DLD1 (cell line): ENCODE results near the gene SETBP1.

Experiments
- in situ Hi-C: cut with HindIII; loops from 2 replicates; pipeline ENCODE4 v1.10.0; 2017; ENCODE audit warnings: low sequenced_read_pairs

SETBP1 gene

GRCh38 chr18:44730803-44731529 lies 50.3 kb downstream of the SETBP1 start:
- in situ Hi-C loops = no loop called here

GRCh38 chr18:44731530-44732237 lies 51.0 kb downstream of the SETBP1 start:
- in situ Hi-C loops = no loop called here

GRCh38 chr18:44732238-44732563 lies 51.5 kb downstream of the SETBP1 start:
- in situ Hi-C loops = no loop called here

GRCh38 chr18:44732599-44732998 lies 51.9 kb downstream of the SETBP1 start:
- in situ Hi-C loops = no loop called here

GRCh38 chr18:44733069-44733753 lies 52.5 kb downstream of the SETBP1 start:
- in situ Hi-C loops = no loop called here

- in situ Hi-C loops = no loop called here
Measured at GRCh38 chr18:44733754-44734465, 53.2 kb downstream of the SETBP1 start.

- in situ Hi-C loops = no loop called here
Measured at GRCh38 chr18:44735096-44735495, 54.4 kb downstream of the SETBP1 start.

- in situ Hi-C loops = no loop called here
Measured at GRCh38 chr18:44736664-44737380, 56.1 kb downstream of the SETBP1 start.

GRCh38 chr18:44737623-44738022 lies 56.9 kb downstream of the SETBP1 start:
- in situ Hi-C loops = no loop called here

- in situ Hi-C loops = no loop called here
Measured at GRCh38 chr18:44740000-44740399, 59.3 kb downstream of the SETBP1 start.

- in situ Hi-C loops = no loop called here
Measured at GRCh38 chr18:44741085-44741484, 60.4 kb downstream of the SETBP1 start.

- in situ Hi-C loops = no loop called here
Measured at GRCh38 chr18:44741511-44741910, 60.8 kb downstream of the SETBP1 start.

- in situ Hi-C loops = no loop called here
Measured at GRCh38 chr18:44742126-44742525, 61.4 kb downstream of the SETBP1 start.

GRCh38 chr18:44742718-44743311 lies 62.1 kb downstream of the SETBP1 start:
- in situ Hi-C loops = no loop called here

GRCh38 chr18:44743631-44744030 lies 62.9 kb downstream of the SETBP1 start:
- in situ Hi-C loops = no loop called here

GRCh38 chr18:44744161-44745121 lies 63.8 kb downstream of the SETBP1 start:
- in situ Hi-C loops = no loop called here

GRCh38 chr18:44747157-44747556 lies 66.5 kb downstream of the SETBP1 start:
- in situ Hi-C loops = no loop called here

GRCh38 chr18:44748582-44748981 lies 67.9 kb downstream of the SETBP1 start:
- in situ Hi-C loops = no loop called here

GRCh38 chr18:44750774-44751173 lies 70.1 kb downstream of the SETBP1 start:
- in situ Hi-C loops = no loop called here
